ENCODE results near the gene KIR3DL3. TPM values are rescaled to one million over a fixed set of nuclear protein-coding genes. Genes with fewer than 3 reads are reported as not detected.
"Not testable (repeated sequence)": the region's sequence is repeated elsewhere in the genome, so short reads cannot be mapped to it uniquely, and the experiment has no call there.

KIR3DL3 gene
- total RNA-seq, 2 donors from 2014 or later = 0.33 TPM; not detected in 1

DNA sequence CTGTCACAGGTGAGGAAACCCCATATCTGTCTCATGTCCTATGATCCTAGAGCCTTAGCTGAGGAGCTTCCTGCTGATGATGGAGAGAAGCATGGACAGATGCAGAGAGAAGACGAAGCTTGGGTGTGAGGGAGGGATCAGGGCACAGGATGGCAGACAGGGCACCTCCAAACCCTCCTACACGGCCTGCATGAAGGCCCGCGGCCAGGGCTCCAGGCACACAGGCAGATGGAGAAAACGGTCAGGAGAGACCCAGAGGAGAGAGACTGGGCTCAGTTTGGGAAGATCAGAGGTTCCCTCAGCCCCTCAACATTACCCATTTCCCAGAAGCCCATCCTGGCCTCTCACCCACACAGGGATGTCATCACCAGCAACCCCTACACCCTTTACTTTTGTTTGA is 19.8 kb downstream of the KIR3DL3 start:
- ATAC-seq; H3K27ac Mint-ChIP-seq; H3K4me3 Mint-ChIP-seq; H3K9me3 Mint-ChIP-seq; H3K36me3 Mint-ChIP-seq; DNase-seq (ENCODE audit: low spot score): not testable (repeated sequence)
- peaks cover 21 to 30% of the 10 kb centered on the region in 2 donors for H3K4me1 Mint-ChIP-seq (ENCODE audit: low read depth in 2 of 2)
- peaks cover 13 to 24% of the 10 kb centered on the region in 2 donors for H3K27me3 Mint-ChIP-seq

DNA sequence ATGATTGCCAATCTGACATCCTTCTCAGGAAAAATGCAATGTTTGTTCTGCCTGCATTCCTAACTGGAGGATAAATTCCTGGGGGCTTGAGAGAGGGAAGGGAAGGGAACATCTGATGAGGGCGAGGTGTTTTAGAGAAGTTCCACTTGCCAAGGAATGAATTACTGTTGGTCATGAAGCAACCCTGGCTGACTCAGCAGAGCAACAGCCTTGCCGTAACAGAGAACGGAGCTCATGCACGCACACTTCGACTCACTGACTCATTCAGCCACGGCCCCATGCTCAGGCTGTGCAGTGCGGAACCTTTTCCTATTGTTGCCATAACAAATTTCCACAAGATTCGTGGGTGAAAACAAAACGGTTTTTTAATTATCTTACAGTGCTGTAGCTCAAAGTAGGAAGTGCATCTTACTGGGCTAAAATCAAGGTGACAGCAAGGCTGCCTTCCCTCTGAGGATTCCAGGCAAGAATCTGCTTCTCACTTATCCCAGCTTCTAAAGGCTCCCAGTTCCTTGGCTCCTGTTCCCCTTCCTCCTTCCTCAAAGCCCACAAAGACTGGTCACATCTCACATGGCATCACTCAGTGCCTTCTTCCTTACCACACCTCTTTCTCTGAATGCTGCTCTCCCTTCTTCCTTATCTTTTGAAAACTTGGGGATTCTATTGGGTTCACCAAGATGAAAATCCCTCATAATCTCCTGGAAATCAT is 23.5 kb downstream of the KIR3DL3 start:
- H3K36me3 Mint-ChIP-seq; DNase-seq (ENCODE audit: low spot score); ATAC-seq; H3K27ac Mint-ChIP-seq; H3K9me3 Mint-ChIP-seq: not testable (repeated sequence)
- Mint-ChIP-seq H3K4me1 (ENCODE audit: low read depth in 2 of 2) (peaks cover 11 to 25% of the 10 kb centered on the region in 2 donors), H3K4me3 (peak overlapping the region; percentile 13), H3K27me3 (peaks cover 13 to 19% of the 10 kb centered on the region in 2 donors)

DNA sequence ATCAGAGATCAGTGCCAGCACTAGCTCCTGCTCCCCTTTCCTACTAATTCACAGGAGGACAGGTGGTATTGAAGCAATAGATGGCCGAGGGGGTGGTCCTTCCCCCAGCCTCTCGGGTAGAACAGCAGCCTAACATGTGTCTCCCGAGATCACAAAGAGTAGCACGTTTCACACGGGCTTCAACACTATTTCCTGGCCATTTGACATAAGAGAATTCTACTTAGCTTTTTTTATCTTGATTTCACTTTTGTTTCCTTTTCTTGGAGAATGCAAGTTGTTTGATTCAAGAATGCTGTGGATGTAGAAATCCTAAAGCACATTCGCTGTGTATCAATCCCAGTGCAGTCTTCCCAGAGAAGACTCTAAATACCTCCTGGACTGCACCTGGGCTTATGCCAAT is 26.0 kb downstream of the KIR3DL3 start:
- H3K4me3 Mint-ChIP-seq; H3K36me3 Mint-ChIP-seq; DNase-seq (ENCODE audit: low spot score); H3K9me3 Mint-ChIP-seq; ATAC-seq: not testable (repeated sequence)
- Mint-ChIP-seq H3K4me1 (ENCODE audit: low read depth in 2 of 2) (peaks cover 19 to 26% of the 10 kb centered on the region in 2 donors), H3K27me3 (peaks cover 12 to 13% of the 10 kb centered on the region in 2 donors), H3K27ac (peak overlapping the region; percentile 30 to 43)

DNA sequence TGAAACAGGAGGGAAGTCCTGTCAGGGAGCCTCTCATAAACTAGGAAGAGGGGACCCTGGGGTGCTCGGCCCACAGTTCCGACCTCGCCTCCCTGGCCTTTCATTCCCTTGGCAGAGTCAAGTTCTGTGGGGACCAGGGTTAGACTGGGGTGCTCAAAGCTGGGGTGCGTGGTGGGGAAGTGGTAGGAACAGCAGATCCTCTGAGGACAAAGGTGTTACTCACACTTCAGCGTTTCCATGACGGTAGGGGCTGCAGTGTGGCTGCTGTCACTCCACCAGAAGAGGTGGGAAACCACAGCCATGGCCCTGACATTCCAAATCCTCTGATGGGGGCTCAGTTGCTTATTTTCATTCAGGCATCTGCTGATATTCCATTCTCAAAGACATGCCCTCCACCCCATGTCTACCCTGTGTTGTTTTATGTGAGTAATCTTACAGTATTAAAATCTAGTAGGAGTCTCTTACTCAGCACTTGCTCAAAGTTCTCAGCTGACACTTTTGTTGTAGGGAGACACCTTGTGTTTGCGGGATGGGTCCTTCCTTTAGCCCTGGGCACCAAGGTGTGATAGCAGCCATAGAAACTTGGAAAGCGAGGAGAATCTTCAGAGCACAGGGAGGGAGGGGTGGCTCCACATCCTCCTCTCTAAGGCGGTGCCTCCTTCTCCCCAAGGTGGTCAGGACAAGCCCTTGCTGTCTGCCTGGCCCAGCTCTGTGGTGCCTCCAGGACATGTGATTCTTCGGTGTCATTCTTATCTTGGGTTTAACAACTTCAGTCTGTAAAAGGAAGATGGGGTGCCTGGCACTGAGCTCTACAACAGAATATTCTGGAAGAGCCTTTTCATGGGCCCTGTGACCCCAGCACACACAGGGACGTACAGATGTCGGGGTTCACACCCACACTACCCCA is 32.2 kb downstream of the KIR3DL3 start:
- ATAC-seq = peak; percentile 66 to 74
- not testable (repeated sequence) for H3K27me3 Mint-ChIP-seq; DNase-seq (ENCODE audit: low spot score); H3K36me3 Mint-ChIP-seq; H3K9me3 Mint-ChIP-seq
- peaks cover 47 to 48% of the 10 kb centered on the region in 2 donors for H3K4me1 Mint-ChIP-seq (ENCODE audit: low read depth in 2 of 2)
- H3K27ac Mint-ChIP-seq = peak overlapping the region; percentile 83 to 92
- H3K4me3 Mint-ChIP-seq = peak overlapping the region; percentile 83

DNA sequence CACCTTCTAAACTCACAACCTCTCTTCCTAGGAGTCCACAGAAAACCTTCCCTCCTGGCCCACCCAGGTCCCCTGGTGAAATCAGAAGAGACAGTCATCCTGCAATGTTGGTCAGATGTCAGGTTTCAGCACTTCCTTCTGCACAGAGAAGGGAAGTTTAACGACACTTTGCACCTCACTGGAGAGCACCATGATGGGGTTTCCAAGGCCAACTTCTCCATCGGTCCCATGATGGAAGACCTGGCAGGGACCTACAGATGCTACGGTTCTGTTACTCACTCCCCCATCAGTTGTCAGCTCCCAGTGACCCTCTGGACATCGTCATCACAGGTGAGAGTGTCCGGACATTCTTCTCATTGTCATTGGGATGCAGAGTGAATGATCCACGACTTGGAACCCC is 34.3 kb downstream of the KIR3DL3 start:
- H3K27ac Mint-ChIP-seq; H3K36me3 Mint-ChIP-seq; H3K27me3 Mint-ChIP-seq; ATAC-seq; H3K4me3 Mint-ChIP-seq; DNase-seq (ENCODE audit: low spot score); H3K9me3 Mint-ChIP-seq: not testable (repeated sequence)
- H3K4me1 Mint-ChIP-seq (ENCODE audit: low read depth in 2 of 2) = peaks cover 47 to 48% of the 10 kb centered on the region in 2 donors

DNA sequence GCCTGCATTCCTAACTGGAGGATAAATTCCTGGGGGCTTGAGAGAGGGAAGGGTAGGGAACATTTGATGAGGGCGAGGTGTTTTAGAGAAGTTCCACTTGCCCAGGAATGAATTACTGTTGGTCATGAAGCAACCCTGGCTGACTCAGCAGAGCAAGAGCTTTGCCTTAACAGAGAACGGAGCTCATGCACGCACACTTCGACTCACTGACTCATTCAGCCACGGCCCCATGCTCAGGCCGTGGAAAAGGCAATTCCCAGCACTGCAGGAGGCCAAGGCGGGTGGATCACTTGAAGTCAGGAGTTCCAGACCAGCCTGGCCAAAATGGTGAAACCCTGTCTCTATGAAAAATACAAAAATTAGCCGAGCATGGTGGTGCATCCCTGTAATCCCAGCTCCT is 40.0 kb downstream of the KIR3DL3 start:
- H3K36me3 Mint-ChIP-seq; ATAC-seq; DNase-seq (ENCODE audit: low spot score); H3K9me3 Mint-ChIP-seq; H3K27me3 Mint-ChIP-seq; H3K4me3 Mint-ChIP-seq; H3K27ac Mint-ChIP-seq: not testable (repeated sequence)
- H3K4me1 Mint-ChIP-seq (ENCODE audit: low read depth in 2 of 2) = peaks cover 7 to 11% of the 10 kb centered on the region in 2 donors

DNA sequence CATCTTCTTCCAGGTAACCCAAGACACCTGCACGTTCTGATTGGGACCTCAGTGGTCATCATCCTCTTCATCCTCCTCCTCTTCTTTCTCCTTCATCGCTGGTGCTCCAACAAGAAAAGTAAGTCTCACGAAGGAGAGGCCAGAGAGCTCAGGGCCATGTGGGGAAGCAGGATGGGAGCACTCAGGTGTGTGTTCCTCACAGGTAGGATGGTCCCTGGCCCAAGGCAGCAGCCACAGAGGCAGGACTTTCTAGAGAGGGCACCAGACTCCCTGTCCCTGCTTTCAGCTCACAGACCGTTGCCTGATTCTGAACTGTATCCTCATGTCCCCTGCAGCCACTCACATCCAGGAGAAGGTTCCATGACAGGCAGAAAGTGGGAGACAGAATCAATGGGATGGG is 42.2 kb downstream of the KIR3DL3 start:
- not testable (repeated sequence) for H3K27ac Mint-ChIP-seq; H3K9me3 Mint-ChIP-seq; DNase-seq (ENCODE audit: low spot score); H3K36me3 Mint-ChIP-seq; H3K27me3 Mint-ChIP-seq; H3K4me3 Mint-ChIP-seq; ATAC-seq
- peaks cover 23% of the 10 kb centered on the region in 2 donors for H3K4me1 Mint-ChIP-seq (ENCODE audit: low read depth in 2 of 2)

DNA sequence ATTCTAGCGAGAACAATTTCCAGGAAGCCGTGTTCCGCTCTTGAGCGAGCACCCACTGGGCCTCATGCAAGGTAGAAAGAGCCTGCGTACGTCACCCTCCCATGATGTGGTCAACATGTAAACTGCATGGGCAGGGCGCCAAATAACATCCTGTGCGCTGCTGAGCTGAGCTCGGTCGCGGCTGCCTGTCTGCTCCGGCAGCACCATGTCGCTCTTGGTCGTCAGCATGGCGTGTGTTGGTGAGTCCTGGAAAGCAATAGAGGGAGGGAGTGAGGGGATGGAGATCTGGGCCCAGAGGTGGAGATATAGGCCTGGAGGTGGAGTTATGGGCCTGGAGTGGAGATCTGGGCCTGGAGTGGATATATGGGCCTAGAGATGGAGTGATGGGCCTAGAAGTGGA is 45.4 kb downstream of the KIR3DL3 start, which contains the start of gene KIR2DL1:
TSS of gene KIR2DL1 (plus strand) at position 148 of the 400 bp plus-strand sequence. CDS start at position 206, 58 bp downstream.
- Mint-ChIP-seq H3K4me3 (peak within 1 kb of the TSS; percentile 74), H3K27ac (peak within 1 kb of the TSS; percentile 83 to 90), H3K4me1 (ENCODE audit: low read depth in 2 of 2) (peaks cover 39 to 40% of the 10 kb centered on the region in 2 donors)
- H3K9me3 Mint-ChIP-seq; H3K36me3 Mint-ChIP-seq; H3K27me3 Mint-ChIP-seq; ATAC-seq; DNase-seq (ENCODE audit: low spot score): not testable (repeated sequence)

DNA sequence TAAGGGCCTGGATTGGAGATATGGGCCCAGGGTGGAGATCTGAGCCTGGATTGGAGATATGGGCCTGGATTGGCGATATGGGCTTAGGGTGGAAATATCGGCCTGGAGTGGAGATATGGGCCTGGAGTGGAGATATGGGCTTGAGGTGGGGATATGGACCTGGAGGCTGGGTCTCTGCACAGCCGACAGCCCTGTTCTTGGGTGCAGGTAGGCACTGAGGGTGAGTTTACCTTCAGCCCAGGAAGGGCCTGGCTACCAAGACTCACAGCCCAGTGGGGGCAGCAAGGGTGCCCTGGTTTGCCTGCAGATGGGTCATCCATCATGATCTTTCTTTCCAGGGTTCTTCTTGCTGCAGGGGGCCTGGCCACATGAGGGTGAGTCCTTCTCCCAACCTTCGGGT is 46.3 kb downstream of the KIR3DL3 start:
- Mint-ChIP-seq H3K4me3 (peak overlapping the region; percentile 74), H3K4me1 (ENCODE audit: low read depth in 2 of 2) (peaks cover 42 to 43% of the 10 kb centered on the region in 2 donors), H3K27ac (peak overlapping the region; percentile 83 to 90)
- ATAC-seq = peak in 1 of 2 donors; percentile 63
- H3K27me3 Mint-ChIP-seq; H3K36me3 Mint-ChIP-seq; H3K9me3 Mint-ChIP-seq; DNase-seq (ENCODE audit: low spot score): not testable (repeated sequence)

DNA sequence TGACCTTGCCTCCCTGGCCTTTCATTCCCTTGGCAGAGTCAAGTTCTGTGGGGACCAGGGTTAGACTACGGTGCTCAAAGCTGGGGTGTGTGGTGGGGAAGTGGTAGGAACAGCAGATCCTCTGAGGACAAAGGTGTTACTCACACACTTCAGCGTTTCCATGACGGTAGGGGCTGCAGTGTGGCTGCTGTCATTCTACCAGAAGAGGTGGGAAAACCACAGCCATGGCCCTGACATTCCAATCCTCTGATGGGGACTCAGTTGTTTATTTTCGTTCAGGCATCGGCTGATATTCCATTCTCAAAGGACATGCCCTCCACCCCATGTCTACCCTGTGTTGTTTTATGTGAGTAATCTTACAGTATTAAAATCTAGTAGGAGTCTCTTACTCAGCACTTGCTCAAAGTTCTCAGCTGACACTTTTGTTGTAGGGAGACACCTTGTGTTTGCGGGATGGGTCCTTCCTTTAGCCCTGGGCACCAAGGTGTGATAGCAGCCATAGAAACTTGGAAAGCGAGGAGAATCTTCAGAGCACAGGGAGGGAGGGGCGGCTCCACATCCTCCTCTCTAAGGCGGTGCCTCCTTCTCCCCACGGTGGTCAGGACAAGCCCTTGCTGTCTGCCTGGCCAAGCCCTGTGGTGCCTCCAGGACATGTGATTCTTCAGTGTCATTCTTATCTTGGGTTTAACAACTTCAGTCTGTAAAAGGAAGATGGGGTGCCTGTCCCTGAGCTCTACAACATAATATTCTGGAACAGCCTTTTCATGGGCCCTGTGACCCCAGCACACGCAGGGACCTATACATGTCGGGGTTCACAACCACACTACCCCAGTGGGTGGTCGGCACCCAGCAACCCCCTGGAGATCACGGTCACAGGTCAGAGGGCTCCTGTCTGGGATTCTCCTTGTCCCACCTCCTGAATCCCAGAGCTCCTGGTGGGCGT is 47.0 kb downstream of the KIR3DL3 start:
- Mint-ChIP-seq H3K4me3 (peak overlapping the region; percentile 46), H3K4me1 (ENCODE audit: low read depth in 2 of 2) (peaks cover 42 to 43% of the 10 kb centered on the region in 2 donors), H3K27ac (peak overlapping the region in 1 of 2 donors; percentile 90)
- not testable (repeated sequence) for H3K36me3 Mint-ChIP-seq; H3K9me3 Mint-ChIP-seq; H3K27me3 Mint-ChIP-seq; DNase-seq (ENCODE audit: low spot score)
- ATAC-seq = peak; percentile 86 to 88

DNA sequence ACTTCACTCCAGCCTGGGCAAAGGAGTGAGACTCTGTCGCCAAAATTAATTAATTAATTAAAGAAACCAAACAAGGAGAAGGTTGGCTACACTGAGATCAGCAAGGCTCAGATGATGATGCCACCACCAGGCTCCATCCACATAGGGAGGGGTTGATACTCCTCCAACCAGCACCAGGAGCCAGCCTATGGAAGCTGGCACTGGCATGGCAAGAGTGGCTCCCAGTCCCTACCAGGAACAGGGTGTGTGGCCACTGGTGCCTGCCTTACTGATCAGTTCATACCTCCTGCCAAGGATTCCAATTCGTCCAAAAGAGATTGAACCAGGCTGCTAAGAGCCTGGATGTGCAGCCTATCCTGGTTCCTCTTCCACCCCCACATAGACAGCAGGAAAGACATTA is 48.4 kb downstream of the KIR3DL3 start:
- H3K27me3 Mint-ChIP-seq; H3K9me3 Mint-ChIP-seq; H3K36me3 Mint-ChIP-seq; DNase-seq (ENCODE audit: low spot score); ATAC-seq; H3K4me3 Mint-ChIP-seq: not testable (repeated sequence)
- H3K4me1 Mint-ChIP-seq (ENCODE audit: low read depth in 2 of 2) = peaks cover 40 to 42% of the 10 kb centered on the region in 2 donors
- peak overlapping the region in 1 of 2 donors; percentile 26 for H3K27ac Mint-ChIP-seq

DNA sequence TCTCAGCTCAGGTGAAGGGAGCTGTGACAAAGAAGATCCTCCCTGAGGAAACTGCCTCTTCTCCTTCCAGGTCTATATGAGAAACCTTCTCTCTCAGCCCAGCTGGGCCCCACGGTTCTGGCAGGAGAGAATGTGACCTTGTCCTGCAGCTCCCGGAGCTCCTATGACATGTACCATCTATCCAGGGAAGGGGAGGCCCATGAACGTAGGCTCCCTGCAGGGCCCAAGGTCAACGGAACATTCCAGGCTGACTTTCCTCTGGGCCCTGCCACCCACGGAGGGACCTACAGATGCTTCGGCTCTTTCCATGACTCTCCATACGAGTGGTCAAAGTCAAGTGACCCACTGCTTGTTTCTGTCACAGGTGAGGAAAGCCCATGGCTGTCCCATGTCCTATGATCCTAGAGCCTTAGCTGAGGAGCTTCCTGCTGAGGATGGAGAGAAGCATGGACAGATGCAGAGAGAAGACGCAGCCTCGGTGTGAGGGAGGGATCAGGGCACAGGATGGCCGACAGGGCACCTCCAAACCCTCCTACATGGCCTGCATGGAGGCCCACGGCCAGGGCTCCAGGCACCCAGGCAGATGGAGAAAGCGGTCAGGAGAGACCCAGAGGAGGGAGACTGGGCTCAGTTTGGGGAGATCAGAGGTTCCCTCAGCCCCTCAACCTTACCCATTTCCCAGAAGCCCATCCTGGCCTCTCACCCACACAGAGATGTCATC is 51.0 kb downstream of the KIR3DL3 start:
- not testable (repeated sequence) for H3K9me3 Mint-ChIP-seq; H3K27ac Mint-ChIP-seq; H3K36me3 Mint-ChIP-seq; DNase-seq (ENCODE audit: low spot score); H3K4me3 Mint-ChIP-seq; ATAC-seq
- peaks cover 6 to 11% of the 10 kb centered on the region in 2 donors for H3K27me3 Mint-ChIP-seq
- peaks cover 30 to 31% of the 10 kb centered on the region in 2 donors for H3K4me1 Mint-ChIP-seq (ENCODE audit: low read depth in 2 of 2)
